Stimulated activated CD4-positive, alpha-beta T cell treated with anti-CD3 and anti-CD28 coated beads, Interleukin-12 subunit alpha, Interleukin-12 subunit beta, amount 100 ng/mL, for 24 hours (primary cell): ENCODE measurements around the gene FHOD3.

ENCODE experiments used
- DNase-seq, 2 experiments: peaks; one replicate each; pipeline ENCODE4 v3.0.0-alpha.2; 2020; ENCODE audit warnings: low read depth in 2 of 2

FHOD3 gene

DNA sequence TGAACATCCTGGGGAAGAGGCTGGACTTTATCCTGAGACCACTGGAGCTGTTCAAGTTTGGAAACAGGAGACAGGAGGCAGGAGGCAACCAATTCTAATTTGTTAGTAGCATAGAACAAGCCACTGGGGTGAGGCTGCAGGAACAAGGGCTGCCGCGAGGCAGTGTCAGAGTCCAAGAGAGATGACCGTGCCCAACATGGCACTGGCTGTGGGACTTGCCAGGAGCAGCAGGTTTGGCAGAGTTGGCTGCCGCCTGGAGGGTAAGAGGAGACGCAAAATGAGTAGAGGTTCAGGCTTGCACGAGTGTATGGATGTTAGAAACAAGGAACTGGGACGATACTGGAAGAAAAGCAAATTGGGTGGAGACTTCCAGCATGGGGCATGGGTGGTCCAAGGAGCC, 362.8 kb downstream of the FHOD3 start:
- no peak for DNase-seq

DNA sequence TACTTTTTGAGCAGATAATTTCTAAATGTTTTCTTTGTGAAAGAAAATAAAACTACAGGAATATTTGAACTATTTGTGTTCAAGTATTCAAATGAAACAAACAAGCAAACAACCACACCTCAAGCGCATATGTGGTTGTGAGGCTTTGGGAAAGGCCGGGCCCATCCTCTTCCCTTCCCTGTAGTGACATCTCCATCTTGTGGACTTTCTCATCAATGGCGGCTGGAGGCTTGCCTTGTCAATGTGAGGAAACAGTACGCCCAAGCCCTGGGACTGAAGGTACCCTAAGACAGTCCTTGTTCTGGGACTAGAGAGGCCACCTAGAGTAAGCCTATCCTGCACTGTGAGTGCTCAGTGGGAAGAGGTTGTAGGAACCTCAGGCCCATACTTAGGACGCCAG, 364.5 kb downstream of the FHOD3 start:
- no peak for DNase-seq

DNA sequence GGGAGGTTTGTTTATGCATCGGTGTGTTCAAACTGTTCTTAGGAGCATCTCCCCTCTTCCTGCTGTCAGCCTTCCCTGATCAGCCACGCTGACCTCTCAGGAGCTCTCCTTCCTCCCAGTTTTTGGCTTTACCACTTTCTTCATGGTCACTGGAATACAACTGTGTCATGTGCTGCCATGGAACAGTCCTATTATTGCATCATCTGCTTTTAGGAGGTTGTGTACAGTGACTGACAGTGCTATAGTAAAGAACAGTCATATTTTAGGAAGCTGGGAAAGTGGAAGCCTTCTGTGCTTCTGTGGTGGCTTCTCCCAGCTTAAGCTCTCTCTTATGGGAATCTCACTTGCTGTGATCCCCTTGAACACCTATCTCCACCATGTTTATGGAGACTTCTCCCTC, 365.8 kb downstream of the FHOD3 start:
- no peak for DNase-seq

DNA sequence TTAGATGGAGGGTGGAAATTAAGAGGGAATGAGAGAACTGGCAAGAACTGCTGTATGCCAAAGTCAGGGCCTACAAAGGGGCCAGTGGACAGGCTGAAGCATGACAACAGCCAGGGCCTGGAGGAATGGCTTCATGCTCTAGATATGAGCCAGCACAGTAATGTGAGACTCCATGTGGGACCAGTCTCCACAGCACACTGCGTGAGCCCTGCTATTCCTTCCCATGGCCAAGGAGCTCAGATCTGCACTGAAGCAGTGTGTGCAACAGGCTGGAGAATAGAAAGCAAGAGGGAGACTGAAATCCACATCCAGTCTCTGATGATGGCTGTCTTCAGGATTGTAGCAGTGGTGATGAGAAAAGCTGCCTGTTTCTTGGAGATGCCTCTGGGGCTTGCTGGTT, 368.4 kb downstream of the FHOD3 start:
- DNase-seq = no peak

DNA sequence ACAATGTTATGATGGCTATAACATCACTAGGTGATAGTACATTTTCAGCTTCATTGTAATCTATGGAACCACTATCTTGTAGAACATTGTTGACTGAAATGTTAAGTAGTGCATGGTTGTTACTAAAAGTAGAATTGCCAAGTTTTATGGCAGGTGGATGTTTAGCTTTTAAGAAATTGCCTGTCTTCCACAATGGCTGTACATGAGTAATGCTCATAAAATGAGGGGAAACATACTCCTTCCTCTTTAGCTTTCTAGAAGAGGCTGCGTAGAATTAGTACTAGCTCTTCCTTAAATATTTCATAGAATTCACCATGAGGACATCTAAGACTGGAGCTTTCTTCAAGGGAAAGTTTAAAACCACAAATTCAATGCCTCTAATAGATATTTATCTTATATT, 370.3 kb downstream of the FHOD3 start:
- DNase-seq = no peak

DNA sequence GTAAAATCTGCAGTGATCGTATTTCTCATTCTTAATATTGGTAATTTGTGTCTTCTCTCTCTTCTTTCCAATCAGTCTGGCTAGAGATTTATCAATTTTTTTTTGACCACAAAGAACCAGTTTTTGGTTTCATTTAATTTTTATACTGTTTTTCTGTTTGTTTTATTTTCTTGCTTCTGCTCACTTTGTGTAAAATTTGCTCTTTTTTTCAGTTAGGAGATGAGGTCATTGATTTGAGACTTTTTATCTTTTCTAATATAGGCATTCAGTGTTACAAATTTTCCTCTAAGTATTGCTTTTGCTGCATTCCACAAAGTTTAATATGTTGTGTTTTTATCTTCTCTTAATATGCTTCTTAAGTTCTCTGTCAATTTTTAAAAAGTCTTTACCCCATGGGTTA, 370.8 kb downstream of the FHOD3 start:
- DNase-seq = no peak

DNA sequence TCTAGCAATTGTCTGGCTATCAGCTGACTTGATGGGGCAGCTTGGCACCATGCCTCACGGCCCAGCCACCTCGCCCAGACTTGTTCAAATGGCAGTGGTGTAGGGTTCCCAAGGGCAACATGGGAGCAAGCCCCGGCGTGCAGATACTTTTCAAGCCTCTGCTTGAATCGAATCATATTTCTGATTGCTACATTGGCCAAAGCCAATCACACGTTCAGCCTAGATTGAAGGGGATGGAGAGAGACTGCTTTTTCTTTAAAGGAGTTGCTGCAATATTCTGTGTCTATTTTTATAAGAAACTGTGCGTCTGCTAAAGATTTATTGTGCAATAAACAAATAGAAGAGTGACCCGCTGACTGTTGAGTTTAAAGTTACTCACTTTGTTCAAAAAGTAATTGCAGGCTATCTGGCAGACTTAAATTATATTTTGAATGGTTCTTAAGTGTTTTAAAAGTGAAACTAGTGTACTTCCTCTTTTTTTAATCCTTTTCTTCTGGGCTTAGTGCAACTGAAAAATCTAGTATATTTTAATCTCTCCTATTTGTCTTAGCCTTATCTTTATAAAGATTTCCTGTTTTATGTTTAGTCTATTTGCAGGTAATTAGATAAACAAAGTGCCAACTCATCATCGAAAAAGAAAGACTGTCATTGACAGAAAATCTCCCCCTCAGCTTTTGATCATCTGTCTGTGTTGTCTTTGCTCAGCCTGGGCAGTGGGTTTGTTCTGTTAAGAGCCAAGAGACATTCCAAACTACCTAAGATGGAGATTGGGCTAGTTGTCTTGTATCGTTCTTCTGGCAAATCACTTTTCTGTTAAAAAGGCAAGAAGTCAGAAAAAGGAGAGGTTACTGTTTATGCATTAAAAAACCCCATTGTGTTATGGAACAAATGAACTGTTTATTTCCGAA, 375.2 kb downstream of the FHOD3 start:
- DNase-seq = no peak

DNA sequence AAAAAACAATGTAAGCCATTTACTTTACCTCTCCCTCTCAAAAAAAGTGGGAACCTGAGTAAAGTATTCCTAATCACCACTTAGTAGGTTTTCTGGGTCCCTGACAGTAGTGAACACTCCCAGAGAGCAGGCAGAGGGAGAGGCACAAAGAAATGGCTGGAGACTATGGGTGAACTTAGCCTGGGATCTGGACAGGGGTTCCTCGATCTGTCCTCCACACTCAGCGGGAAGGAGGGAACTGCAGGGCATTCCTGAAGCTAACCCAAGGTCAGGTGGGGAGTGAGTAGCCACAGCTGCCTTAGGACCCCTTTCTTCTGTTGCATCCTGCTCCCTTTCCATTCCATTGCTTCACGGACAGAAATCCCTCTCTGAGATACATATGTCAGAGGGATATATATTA, 375.9 kb downstream of the FHOD3 start:
- DNase-seq = no peak

DNA sequence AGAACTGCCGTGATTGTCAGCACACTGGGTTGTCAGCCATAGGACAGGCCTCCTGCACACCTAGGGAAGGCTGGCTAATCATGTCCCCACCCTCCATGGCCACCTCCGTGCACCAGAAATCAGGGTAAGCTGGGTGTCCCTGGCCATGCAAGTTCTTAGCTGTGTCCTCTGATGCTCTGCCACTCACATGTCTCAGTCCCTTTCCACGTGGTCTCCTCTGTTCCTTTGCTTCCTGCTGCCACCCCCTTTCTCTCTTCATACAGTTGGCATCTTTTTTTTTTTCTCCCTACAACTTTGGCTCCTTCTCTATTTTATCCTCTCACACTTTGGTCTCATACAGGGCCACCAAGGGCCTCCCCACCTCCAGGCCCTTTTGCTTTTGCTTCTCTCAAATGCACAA, 377.6 kb downstream of the FHOD3 start:
- no peak for DNase-seq

DNA sequence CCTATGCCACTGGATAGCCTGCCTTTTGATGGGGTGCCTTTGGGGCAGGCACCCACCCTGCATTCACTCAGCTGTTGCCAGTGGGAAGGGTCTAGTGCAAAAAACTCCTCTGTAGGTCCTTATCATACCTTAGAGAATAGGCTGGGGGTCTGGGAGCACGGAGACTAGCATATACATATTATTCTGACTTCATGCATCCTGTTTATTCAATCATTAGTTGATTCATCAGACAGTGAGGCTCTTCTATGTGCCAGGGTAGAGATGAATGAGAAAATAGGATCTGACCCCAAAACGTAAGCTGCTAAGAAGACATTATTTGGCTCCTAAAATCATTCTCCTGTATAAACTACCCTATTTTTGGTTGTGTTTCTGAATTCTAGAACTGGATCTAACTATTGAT, 378.0 kb downstream of the FHOD3 start:
- no peak for DNase-seq

DNA sequence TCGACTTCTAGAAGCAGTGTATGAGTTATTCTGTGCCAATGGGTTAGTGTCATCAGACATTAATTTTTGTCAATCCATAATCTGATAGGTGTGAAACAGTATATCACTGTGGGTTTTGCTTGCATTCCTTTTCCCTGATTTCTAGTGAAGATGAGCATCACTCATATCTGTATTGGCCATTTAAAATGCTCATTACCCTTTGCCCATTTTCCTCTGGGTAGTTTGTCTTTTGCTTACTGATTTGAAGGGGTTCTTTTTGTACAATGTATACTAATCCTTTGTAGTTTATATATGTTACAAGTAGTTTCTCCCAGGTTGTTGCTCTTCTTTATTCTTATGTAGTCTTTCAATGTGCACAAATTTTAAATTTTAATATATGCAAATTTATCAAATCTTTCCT, 379.1 kb downstream of the FHOD3 start:
- no peak for DNase-seq

DNA sequence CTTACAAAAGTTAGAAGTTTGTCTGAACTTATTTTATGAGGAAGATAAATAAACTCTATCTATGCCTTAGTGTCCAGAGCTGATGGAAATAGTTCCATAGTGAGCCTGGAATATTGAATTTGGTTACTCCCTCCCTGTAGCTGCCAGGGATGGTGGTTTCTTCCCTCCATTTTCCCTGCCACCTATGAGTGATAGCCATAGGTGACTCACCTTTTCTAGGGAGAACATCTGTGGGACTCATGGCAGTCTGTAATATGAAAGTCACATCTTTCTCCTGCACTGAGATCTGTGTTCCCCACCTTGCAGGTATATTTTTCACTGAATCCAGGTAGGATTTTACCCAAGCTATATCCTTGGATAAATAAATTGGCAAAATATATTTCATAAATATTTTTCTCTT, 382.5 kb downstream of the FHOD3 start:
- DNase-seq = no peak

DNA sequence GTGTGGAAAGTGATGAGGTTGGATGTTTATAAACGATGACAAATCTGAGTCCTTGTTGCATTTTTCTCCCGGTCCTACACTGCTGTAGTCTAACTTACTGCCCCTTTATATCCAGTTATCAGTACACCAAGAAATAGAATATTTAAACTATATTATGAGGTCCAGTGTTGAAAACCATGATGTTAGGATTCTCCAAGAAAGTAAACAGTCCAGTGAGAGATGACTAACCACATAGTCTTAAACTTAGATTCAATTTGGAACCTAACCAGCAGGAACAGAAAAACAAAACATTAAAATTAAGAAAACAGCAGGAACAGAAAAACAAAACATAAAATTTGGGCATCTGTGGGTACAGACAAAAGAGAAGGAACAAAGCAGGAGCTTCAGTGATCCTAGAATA, 388.1 kb downstream of the FHOD3 start:
- no peak for DNase-seq

DNA sequence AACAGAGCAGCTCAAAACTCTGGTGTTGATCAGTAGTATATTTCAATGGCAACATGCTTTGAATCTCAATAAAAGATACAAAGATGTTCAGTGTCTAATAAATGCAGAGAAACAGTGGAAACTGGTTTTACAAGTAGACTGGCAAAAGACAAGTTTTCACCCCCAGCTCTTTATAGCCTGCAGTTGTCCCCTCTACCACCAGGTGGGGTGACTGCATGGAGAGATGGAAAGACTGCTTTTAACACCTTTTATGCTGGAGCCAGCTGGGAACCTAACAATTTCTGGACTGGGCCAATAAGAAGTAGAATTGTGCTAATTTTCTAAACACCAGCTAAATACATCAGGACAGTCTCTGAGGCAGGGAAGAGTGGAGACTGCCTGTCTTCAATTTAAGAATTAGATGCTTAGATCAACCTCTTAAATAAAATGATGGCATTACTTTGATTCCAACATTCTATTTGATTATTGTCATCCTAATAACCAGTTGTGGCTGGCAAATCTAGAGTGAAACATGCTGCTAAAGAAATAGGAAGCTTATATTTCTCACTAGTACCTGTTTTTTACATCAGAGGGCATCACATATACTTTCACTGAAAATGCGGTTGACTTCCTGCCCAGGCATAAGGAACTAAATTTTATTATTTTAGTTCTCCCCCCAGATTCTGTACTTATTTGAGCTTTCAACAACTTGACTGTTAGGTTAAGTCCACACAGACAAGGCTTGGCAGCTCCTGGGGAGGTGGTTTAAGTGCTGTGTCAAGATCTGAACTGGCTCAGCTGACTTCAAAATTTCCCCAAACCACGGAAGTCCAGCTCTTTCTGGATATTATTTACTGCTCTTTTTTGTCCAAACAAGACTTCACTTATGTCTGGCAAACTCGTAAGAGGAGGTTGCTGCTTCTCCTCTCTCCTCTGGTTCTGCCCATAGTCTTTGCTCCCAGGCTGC, 390.8 kb downstream of the FHOD3 start:
- DNase-seq = peak; percentile 3 to 52

DNA sequence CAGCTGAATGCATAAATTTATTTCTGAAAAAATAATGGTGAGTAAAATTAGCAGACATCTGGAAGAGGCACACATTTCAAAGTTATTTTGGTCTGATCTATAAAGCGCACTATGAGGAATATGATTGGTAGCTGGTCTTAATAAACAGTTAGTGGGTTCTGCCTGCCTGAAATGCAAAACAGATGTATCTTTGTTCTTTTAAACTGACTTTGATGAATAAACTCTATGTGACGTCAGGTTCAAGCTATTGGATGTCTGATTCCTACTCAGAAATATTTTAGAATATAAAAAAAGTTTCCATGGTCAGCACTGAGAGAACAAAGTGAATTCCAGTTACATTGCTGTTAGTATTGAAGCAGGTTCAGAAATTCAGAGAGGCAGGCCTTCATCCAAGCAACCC, 394.9 kb downstream of the FHOD3 start:
- DNase-seq = no peak

DNA sequence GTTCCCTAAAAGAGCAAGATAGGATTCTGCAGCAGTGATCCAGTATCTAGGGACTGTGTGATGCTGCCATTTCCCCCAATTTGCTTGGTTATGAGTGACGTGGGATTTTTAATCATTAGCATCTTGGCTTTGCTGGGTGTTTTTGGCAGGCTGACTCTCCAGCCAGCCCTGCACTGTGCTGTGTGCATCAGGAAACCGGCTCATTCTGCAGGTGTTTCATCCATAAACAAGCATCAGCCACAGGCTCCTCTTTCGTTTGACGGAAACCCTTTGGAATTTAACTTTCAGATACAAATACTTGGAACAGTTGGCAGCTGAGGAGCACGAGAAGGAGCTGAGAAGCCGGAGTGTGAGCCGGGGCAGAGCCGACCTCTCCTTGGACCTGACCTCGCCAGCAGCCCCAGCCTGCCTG, 395.4 kb downstream of the FHOD3 start:
- no peak for DNase-seq

DNA sequence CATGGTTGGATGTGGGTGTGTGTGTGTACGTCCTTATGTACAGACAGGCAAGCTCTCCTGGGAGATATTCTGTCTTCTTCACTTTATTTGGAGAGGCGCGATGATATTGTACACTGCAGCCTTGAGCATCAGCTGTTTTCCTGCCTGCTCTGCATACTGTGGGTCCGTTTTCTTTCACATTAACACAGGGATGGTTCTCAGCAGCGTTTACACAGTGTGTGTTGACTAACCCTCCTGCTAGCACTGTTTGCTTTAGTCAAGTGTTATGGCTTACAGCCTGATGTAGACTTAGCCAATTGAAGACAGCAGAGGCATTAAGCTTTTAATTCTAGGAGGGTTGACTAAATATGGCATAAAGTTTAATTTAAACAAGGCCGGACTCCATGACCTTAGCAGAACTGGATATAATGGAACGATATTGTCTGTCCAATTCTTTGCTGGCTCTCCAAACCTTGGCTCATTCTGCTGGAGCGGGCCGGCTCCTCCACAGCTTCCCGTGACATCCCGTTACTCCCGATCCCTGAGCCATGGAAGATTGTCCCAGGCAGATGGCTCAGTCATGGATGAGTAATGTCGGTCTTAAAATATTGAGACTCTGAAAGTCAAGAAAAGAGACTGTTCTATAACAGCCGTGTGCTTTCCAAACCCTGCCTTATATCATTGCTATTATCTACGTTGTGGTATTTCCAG, 396.6 kb downstream of the FHOD3 start:
- DNase-seq = no peak

DNA sequence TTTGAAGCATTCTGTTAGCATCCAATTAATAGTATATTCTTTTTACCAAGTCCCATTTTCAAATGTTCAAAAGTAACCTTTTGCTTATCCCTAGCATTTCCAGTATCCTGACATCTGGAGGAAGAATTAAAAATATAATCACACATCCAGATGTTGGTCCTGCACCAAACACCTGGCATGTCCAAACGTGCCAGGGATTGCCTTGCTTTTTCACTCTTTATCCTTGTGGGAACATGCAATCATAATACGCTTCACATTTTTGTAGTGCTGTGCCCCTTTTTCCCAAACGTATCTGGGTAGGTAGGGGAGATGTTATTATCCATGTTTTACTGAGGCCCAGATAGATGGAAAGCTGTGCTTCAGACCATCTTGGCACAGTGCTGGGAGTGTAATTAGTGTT, 398.3 kb downstream of the FHOD3 start:
- DNase-seq = no peak

DNA sequence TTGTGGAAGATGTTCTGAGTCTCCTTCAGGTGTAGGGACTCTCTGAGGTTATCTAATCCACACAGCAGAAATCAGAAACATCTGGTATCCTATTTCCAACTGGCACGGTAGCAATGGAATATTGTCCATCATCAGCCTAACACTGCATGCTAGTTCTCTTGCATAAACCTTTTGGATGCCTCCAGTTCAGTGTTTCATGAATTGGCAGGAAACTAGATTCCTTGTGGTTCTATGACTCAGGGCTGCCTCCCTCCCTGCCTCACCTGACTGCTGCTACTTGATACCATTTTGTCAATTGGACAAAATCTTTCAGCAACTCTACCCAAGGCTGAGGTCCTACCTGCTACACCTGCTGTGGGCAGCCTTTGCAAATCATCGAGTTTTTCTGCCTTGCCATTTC, 400.4 kb downstream of the FHOD3 start:
- DNase-seq = no peak

DNA sequence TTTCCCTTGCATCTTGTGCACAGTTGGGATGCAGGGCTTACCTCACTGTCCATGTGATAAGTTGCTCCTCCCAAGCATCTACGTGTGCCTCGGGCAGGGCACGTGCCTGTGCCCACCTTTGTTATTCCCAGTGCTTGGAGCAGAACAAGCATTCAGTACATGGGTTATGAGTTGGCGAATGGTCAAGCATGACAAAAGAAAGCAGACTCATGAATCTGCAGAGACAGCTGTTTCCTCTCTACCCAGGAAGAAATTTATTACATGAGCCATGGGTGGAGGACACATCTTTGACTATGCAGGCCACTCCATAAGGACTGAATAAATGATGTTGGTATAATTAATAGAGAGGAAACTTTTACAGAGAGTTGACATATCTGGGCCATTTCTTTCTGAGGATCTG, 403.4 kb downstream of the FHOD3 start:
- no peak for DNase-seq

DNA sequence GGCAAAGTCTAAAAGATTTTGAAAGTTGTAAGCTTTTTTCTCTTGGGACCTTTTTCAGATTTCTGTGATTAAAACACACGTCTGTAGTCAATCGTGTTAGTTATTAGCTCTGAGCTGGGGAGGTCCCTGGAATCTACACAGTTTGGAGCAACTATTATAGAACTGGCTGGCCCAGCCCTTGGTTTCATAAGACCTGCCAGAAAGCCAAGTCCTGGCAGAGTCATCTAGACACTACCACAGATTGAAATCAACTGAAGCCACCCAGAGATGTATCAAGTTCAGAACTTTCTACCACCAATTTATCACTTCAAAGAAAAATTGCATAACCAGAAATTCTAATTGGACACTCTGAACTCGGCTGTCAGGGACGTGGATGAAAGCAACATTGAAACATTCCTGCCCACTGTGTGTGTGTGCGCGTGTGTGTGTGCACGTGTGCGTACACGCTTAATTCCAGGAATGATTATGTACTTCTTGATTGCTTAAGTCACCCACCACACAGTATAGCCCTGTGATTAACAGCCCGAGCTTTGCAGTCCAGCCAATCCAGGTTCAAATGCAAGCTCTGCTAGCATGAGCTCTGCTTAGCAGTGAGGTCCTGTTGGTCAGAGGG, 405.0 kb downstream of the FHOD3 start:
- no peak for DNase-seq

DNA sequence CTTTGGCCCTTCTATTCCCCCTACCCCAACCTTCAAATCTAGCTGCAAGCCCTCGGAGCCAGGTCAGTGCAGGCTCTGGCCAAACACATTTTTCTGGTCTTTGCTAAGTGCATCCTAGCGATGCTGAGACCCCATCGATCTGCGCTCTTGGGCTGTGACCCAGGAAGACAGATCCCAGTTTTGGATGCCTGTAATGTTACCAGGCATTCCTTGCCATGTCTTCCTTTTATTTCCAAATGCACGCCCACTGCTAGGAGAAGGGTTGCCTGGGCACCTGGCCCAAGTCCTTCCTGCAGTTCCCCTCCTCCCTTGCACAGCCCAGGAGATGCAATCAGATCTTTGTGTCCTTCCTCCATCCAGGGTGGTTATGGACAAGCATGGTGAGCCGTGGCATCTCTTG, 406.6 kb downstream of the FHOD3 start:
- no peak for DNase-seq
